ENCODE results near the gene EEF1E1.

GRCh38 chr6:8103726-8104125 lies 1.4 kb upstream of the EEF1E1 start:
- TF ChIP-seq CTCF (IDR thresholded peaks at IDR 0.05) (no peak), EP300 (IDR thresholded peaks at IDR 0.05; ENCODE audit: low read depth) (no peak), POLR2AphosphoS5 (IDR thresholded peaks at IDR 0.05) (no peak)

All from transverse colon (tissue), 4 donors.